GM21529 (cell line): Measurements from ENCODE around the gene AP4B1.
"Not testable (repeated sequence)": the region's sequence is repeated elsewhere in the genome, so short reads cannot be mapped to it uniquely, and the experiment has no call there.

Source experiments
- ATAC-seq: cut with Tn5 transposase; IDR thresholded peaks from one replicate; pipeline ENCODE4 v1.9.1; 2021; ENCODE audit not compliant: unreplicated experiment

Gene AP4B1

DNA sequence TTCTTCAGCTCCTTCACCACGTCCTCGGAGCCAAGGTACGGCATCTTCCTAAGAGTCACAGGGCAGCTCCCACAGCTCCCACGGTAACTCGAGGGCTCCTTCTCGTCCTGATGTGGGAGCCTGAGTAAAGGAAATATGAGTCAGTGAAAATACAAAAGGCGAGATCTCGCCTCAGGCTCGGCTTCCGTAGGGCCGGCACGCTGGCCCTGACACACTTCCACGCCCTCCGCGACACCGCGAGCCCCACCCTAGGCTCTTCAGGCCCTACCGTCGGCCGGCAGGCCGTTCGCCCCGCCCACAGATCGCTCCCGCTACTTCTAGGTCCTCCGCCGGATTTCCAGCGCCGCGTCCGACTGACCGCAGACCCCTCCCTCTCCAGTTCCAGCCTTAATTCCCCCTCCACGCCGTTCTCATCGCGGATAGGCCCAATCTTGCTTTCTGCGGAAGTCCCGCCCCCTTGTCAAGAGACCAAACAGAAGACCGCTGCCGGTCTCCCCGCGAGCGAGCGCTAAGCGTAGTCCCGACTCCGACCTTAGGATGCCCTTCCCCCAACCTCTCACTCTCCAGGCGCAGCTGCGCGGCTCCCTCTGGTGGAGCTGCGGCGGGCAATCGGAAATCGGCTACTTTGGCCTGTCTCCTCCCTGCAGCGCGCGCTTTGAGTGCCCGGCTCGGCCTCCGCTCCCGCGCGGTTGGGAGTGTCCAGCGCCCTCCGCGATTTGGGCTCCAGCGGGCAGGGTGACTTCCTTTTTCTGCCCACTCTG is at the start of gene AP4B1, which contains the start of gene DCLRE1B:
Gene AP4B1, minus strand, starts transcription at position 126 of the 761 bp plus-strand sequence. Its CDS starts 82 bp downstream, at position 44.
Gene DCLRE1B, plus strand, starts transcription at position 653 of the 761 bp plus-strand sequence. CDS start 261 bp downstream, outside the sequence.
- peak; percentile 87 for ATAC-seq

DNA sequence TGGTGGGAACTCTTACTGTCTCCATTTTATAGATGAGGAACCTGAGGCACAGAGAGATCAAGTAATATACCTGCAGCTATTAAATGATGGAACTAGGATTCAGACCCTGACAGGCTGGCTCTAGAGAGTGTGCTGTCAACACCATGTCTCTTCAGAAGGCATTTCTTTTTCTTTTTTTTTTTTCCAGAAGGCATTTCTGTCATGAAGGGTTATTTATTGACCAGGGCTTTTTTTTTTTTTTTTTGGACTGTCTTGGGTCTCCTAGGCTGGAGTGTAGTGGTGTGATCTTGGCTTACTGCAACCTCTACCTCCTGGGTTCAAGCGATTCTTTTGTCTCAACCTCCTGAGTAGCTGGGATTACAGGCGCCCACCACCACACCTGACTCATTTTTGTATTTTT is 47.1 kb upstream of the AP4B1 start:
- no peak for ATAC-seq

DNA sequence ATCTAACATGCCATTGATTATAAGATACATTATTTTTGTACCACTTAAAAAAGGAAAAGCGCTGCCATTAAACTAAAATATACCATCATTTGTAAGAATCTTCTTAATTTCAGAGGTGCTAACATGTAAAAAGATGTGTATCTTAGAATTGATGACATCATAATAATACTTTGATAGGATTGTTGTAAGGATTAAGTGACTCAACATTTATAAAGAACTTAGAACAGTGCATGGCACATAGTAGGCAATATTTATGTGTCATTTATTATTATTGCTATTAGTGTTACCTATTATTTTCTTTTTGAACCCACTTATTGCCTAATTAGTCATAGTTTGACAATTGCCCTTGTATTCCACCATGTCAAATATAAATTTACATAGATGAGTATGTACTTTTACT is 46.3 kb upstream of the AP4B1 start:
- no peak for ATAC-seq

DNA sequence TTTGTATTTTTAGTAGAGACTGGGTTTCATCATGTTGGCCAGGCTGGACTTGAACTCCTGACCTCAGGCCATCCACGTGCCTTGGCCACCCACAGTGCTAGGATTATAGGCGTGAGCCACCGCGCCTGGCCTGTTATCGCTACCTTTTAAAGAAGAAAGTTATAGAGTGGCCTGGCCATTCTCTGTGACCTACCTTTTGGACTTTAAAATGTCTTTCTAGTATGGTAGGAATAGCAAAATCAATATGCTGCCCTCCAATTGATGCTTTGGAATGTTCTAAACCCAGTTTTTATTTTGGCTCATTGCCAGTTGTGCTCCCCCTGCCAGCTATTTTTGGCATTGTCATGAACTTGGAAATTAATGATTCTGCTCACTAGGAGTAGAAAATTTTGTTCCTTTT is 44.4 kb upstream of the AP4B1 start:
- no peak for ATAC-seq

DNA sequence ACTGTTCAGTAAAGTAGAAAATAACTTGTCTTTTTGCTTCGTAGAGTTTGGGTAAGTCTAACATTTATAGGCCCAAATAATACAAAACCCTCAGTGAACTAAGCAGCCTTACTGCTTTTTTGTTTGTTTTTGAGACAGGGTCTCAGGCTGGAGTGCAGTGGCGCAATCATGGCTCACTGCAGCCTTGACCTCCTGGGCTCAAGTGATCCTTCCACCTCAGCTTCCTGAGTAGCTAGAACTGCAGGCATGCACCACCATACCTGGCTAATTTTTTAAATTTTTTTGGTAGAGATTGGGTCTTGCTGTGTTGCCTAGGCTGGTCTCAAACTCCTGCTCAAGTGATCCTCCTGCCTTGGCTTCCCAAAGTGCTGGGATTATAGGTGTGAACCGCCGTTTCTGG is 43.6 kb upstream of the AP4B1 start:
- not testable (repeated sequence) for ATAC-seq

DNA sequence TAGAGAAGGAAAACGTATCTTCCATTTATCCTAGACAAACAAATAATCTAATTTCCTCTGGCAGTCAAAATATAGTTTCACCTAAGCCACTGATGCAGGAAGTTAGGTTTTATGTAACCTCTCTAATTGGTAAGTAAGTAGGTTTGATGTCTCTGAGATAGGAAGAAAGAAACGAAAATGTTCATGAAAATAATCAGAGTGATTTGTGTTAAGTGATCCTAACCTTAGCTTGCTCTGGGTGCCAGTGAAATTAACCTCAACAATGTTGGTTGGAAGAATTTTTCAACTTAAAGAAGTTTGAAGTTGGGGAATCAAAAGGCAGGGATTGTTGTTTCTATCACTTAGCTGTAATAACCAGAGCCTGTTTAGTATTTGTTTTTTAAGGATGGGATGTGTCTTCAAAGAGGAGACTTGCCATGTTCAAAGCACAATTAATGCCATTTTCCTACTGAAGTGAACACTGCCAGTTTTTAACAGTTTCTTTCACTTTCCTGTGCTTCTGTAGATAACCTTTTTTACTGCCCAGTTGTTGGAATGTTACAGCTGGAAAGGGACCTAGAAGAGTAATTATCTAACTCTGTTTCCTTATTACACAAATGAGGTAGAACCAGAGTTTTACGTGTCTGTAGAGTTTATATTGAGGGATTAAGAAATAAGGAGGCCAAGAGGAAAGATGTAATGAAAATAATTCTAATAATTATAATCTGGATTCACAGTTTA is 42.9 kb upstream of the AP4B1 start:
- ATAC-seq = no peak

DNA sequence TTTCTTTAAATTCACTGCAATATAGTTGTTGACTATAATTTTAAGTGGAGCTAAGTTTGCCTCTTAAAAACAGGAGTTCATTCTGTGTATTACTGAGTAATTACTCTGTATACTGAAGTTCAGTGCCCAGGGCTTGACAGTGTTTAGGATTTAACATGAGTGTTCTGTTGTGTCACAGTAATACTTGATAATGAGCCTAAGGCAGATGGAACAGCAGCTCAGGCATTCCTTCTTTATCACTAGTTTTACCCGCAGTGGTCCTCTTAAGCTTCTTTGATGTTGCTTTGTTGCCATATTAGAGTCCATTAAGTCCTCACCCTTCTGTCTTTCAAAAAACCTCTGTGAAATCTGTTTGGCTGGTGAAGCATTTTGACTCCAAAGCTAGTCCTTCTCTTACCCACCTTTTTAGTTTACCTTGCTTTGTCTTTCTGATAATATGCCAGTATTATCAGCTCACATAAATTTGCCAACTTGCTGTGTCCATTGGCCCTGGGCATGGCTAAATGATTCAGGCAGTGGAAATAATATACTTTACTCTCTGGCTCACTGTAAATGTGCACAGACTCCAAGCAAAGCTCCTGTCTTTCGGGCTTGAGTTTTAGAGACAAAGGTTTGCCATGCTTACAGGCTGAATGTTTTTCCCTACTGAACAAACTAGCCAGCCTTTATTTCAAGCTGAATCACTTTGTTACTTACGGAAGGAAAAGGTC is 42.2 kb upstream of the AP4B1 start:
- ATAC-seq = no peak

DNA sequence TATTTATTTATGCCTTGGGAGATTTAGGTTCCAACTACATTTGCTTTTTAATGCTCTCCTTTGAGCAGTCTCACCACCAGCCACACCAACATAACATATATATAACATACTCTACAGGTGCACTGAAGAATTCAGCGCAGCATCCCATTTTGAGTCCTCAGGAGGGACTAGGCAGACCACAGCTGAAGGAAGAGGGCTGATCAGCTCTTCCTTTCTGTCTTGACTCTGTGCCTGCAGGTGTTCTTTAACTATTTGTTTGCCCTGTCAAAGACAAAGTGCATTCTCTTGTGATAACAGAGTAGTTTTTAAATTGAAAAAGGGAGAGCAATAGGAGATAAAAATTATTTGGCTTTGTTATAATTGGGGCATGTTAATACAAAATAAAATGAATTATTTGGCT is 41.5 kb upstream of the AP4B1 start:
- ATAC-seq = no peak

DNA sequence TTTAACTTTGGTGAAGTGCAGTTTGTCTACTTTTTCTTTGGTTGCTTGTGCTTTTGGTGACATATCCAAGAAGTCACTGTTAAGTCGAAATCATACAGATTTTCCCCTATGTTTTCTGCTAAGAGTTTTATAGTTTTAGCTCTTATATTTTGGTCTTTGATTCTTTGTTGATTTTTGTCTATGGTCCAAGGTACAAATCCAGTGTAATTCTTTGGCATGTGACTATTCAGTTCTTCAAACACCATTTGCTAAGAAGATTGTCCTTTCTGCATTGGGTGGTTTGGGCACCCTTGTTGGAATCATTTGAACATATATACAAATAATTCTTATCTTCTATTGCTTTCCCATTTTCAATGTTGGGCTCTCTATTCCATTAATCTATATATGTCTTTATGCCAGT is 40.7 kb upstream of the AP4B1 start:
- no peak for ATAC-seq

DNA sequence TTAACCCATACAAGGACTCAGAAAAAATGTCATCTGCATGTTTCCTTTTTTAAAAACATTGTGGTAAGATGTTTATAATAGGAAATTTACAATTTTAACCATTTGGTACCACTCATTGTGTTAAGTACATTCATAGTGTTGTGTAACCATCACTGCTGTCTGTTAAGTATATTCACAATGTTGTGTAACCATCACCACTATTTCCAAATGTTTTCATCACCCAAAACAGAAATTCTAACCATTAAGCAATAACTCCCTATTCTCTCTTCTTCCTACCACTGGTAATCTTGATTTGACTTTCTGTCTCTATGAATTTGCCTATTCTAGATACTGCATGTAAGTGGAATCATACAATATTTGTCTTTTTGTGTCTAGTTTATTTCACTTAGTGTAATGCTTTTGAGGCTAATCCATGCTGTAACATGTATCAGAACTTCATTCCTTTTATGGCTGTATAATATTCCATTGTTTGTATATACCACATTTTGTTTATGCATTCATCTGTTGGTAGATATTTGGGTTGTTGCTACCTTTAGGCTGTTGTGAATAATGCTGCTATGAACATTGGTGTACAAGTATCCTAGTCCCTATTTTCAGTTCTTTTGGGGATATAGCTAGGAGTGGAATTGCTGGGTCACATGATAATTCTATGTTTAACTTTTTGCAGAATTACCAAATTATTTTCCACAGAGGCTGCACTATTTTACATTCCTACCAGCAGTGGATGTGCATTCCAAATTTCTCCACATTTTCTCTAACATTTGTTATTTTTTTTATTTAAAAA is 38.6 kb upstream of the AP4B1 start:
- no peak for ATAC-seq

DNA sequence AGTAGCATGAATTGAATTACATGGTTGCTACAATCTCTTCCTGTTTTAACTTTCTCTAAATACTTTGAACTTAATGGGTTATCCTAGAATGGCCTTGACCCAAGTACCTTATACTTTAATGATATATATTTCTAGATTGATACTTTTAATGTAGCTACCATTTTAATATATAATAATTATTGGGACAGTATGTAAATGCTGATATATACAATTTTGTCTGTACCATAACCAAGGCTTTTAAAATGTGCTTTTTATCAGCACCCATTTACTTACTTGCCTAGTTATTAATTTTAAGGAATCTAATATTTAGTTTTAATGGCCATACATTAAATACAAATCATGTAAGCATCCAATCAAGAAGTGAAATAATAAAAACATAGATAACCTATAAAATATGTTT is 37.9 kb upstream of the AP4B1 start:
- no peak for ATAC-seq

DNA sequence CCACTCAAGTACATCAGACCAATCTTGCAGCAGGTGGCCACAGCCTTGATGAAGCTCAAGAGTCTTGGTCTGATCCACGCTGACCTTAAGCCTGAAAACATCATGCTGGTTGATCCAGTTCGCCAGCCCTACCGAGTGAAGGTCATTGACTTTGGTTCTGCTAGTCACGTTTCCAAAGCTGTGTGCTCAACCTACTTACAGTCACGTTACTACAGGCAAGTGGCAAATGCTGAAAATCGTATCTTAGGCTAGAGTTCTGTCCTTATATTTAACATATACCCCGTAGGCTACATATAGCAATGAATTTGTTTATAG is 36.6 kb upstream of the AP4B1 start:
- ATAC-seq = no peak

DNA sequence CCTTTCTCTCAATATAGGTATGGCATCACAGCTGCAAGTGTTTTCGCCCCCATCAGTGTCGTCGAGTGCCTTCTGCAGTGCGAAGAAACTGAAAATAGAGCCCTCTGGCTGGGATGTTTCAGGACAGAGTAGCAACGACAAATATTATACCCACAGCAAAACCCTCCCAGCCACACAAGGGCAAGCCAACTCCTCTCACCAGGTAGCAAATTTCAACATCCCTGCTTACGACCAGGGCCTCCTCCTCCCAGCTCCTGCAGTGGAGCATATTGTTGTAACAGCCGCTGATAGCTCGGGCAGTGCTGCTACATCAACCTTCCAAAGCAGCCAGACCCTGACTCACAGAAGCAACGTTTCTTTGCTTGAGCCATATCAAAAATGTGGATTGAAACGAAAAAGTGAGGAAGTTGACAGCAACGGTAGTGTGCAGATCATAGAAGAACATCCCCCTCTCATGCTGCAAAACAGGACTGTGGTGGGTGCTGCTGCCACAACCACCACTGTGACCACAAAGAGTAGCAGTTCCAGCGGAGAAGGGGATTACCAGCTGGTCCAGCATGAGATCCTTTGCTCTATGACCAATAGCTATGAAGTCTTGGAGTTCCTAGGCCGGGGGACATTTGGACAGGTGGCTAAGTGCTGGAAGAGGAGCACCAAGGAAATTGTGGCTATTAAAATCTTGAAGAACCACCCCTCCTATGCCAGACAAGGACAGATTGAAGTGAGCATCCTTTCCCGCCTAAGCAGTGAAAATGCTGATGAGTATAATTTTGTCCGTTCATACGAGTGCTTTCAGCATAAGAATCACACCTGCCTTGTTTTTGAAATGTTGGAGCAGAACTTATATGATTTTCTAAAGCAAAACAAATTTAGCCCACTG is 36.0 kb upstream of the AP4B1 start:
- ATAC-seq = no peak

DNA sequence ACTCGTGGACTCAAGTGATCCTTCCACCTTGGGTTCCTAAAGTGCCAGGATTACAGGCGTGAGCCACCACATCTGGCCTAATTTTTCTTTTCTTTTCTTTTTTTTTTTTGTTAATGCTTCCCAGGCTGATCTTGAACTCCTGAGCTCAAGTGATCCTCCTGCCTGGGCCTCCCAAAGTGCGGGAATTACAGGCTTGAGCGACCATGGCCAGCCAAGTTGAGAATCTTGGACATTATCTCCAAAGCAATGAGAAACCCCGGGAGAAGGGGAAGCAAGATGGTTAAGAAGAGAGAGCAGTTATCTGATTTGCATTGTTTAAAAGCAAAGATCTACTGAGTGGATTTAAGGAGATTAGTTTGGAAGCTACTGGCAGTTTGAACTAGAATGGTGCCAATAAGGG is 33.6 kb upstream of the AP4B1 start:
- ATAC-seq = no peak

DNA sequence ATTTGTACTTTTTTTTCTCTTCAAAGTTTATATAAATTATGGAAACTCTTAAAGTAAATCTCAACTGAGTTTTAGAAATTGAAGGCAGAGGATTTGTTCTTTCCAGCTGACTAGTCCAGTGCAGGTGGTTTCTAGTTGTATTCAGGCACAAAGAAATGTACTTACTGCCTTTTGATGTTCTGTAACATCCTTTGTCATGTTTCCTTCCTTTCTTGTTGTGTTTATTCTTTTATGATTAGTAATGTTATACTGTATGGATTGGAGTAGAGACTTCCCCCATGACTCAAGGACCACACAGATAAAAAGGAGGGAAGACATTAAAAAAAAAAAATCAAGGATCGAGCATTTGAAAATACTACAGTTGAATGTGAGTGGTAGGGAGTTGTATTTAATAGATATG is 32.5 kb upstream of the AP4B1 start:
- no peak for ATAC-seq

DNA sequence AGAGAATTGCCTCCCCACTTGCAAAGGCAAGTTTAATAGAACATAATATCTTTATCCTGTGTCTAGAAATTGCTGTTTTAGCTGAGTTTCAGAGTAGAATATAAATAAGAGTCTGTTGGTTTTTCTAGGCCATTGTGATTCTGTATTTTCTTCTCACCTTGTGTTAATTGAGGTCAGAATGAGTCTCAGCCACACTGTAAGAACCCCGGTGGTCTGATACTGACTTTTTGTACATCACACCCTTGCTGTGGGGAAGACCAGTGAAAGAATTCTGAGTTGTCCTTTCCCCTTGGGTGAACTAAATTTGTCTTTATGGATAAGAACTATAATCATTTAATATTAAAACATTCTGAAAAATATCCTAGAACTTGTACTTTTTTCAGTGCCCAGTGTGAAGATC is 31.4 kb upstream of the AP4B1 start:
- no peak for ATAC-seq

DNA sequence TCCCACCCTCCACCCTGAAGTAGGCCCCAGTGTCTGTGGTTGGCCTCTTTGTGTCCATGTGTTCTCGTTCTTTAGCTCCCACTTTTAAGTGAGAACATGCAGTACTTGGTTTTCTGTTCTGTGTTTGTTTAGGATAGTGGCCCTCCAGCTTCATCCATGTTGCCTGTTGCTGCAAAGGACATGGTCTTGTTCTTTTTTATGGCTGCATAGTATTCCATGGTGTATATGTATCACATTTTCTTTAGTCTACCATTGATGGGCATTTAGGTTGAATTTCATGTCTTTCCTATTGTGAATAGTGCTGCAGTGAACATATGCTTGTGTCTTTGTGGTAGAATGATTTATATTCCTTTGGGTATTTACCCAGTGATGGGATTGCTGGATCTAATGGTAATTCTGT is 30.6 kb upstream of the AP4B1 start:
- no peak for ATAC-seq

DNA sequence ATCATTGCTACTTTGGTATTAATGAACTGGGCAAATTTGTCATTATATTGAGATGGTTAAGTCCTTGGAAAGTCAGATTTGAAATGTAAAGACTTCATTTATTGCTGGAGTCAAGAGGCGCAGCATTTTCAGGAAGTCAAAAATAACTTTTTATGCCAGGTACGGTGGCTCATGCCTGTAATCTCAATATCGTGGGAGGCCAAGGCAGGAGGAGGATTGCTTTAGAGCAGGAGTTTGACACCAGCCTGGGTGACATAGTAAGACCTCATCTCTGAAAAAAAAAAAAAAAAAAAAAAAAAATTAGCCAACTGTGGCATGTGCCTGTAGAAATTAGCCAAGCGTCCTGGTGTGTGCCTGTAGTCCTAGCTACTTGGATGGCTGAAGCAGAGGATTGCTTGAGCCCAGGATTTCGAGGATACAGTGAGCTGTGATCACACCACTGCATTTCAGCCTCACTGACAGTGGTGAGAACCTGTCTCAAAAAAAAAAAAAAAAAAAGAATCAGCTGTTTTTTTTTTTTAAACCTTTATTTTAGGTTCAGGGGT is 30.0 kb upstream of the AP4B1 start:
- no peak for ATAC-seq

DNA sequence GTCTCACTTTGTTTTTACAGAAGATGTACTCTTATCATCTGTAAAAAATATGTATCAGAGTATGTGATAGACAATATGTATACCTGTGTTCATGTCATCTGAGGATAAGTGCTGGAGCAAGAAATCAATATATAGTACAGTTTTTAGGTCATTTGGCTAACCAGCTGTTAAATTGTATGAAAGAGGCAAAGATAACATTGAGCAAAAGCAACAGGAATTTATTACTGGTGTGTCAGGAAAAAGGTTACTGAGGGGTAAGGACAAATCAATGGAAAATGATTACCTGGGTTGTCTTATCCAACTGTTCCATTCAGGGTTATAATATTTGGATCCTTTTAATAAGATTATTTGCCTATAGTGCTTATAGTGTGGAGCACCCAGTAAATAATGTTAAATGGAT is 29.4 kb upstream of the AP4B1 start:
- ATAC-seq = no peak

DNA sequence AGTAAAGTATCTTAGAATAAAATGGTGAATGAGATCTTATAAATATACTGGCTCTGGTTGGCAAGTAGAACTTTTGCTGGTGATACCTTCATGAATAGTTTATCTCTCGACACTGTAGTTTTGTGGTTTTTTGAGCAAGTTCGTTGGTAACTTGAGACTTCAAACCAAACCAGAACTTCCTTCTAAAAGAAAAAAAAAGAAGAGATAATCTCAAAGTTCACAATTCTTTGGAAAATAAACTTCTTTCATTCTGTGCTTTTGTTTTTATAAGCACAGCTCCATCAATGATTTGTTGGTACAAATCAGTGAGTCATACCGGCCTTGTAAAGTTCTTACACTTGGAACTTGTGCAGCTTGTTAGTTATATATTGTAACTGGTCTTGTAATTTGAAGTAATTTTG is 26.9 kb upstream of the AP4B1 start:
- ATAC-seq = no peak
